K562 (cell line): ENCODE measurements around the gene PRKAA2.

Experiments used
- MAFK ChIP-seq: IDR thresholded peaks from 2 replicates; pipeline ENCODE4 v1.6.1; 2011; ENCODE audit warnings: low read length, improper control_type of control experiment
- STAT6 ChIP-seq: sonication (generic); formaldehyde crosslinking; IDR thresholded peaks from 2 replicates; pipeline ENCODE4 v1.8.1; 2023; ENCODE audit warnings: mild to moderate bottlenecking, missing genetic modification reagents
- ZFP30 ChIP-seq: fragments of 250-450 bp; sonication (Bioruptor Pico); IDR thresholded peaks from 2 replicates; pipeline ENCODE4 v1.8.0; 2022; ENCODE audit warnings: moderate library complexity, mild to moderate bottlenecking, inconsistent platforms, borderline replicate concordance

- TF ChIP-seq ZFP30 (CRISPR knock-in tag): no peak
- TF ChIP-seq MAFK: no peak
- TF ChIP-seq STAT6 (CRISPR knock-in tag): no peak
These were observed 70.0 kb downstream of the PRKAA2 start for GRCh38 chr1:56715156-56715555.
